Measurements from ENCODE around the gene FGF11. TPM values are rescaled to one million over a fixed set of nuclear protein-coding genes. Genes with fewer than 3 reads are reported as not detected.
"Not testable (repeated sequence)": the region's sequence is repeated elsewhere in the genome, so short reads cannot be mapped to it uniquely, and the experiment has no call there.

FGF11 gene
- total and polyA plus RNA-seq, 7 experiments from 2014 or later: 0.09 to 39.7 (median 3.3) TPM; not detected in 1

GRCh38 chr17:7469843-7470242 lies 30.5 kb downstream of the FGF11 start:
- intact Hi-C loops (cut with micrococcal nuclease): not testable (repeated sequence)

DNA sequence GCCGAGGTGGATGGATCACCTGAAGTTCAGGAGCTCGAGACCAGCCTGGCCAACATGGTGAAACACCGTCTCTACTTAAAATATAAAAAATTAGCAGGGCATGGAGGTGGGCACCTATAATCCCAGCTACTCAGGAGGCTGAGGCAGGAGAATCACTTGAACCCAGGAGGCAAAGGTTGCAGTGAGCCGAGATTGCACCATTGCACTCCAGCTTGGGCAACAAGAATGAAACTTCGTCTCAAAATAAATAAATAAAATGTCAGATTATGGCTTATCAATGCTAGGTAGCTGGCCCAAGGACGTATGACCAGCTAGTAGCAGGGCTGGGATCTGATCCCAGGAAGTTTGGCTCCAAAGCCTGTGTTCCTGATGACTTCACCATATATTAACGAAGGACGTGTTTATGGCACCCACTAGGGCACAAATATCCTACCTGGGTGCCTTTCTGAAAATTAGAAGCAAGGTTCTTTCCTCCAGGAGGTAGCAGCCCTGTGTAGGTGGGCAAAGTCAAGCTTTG lies 31.2 kb downstream of the FGF11 start:
- H3K4me3 Mint-ChIP-seq; H3K27ac ChIP-seq (ENCODE audit: low read depth, low read length); DNase-seq; H3K36me3 Mint-ChIP-seq; ATAC-seq; H3K9me3 ChIP-seq (ENCODE audit: control insufficient read depth in 2 of 3, low read length in 3 of 3); intact Hi-C loops (cut with micrococcal nuclease); H3K4me3 ChIP-seq (ENCODE audit: low read length); H3K9me3 Mint-ChIP-seq; H3K27me3 Mint-ChIP-seq; H3K4me1 ChIP-seq (ENCODE audit: control insufficient read depth in 2 of 2, insufficient read depth in 2 of 2, low read length in 2 of 2); H3K27me3 ChIP-seq (ENCODE audit: control insufficient read depth in 2 of 2, insufficient read depth in 2 of 2, low read length in 2 of 2): not testable (repeated sequence)
- ChIA-PET POLR2A (interaction anchor here (1.3 to 12.3 kb wide), 5 partner anchors 9 to 33 kb away, joined by 3 to 199 read pairs (median 15); partner anchors contain the start of genes POLR2A and ZBTB4), CTCF (interaction anchor here (1.4 kb wide), 1 partner anchor 34 kb away, joined by 3 read pairs; no protein-coding TSS in a partner anchor)
- H3K36me3 ChIP-seq (ENCODE audit: control insufficient read depth in 2 of 3, insufficient read depth in 3 of 3, low read length in 3 of 3): peaks cover 0 to 31% (median 8%) of the 10 kb centered on the region in 3 experiments
- Mint-ChIP-seq H3K27ac (peak overlapping the region in 1 of 9 donors; percentile 54), H3K4me1 (peaks cover 12 to 53% (median 29%) of the 10 kb centered on the region in 7 donors)

More at GRCh38 chr17:7469843-7470242, 30.5 kb downstream of the FGF11 start:
- H3K27me3 Mint-ChIP-seq; H3K27me3 ChIP-seq (ENCODE audit: control insufficient read depth in 2 of 2, insufficient read depth in 2 of 2, low read length in 2 of 2); H3K4me3 ChIP-seq (ENCODE audit: low read length); H3K9me3 ChIP-seq (ENCODE audit: control insufficient read depth in 2 of 3, low read length in 3 of 3); CTCF ChIA-PET; H3K4me3 Mint-ChIP-seq; H3K36me3 Mint-ChIP-seq; H3K9me3 Mint-ChIP-seq; H3K27ac Mint-ChIP-seq; DNase-seq; ATAC-seq; H3K27ac ChIP-seq (ENCODE audit: low read depth, low read length); H3K4me1 ChIP-seq (ENCODE audit: control insufficient read depth in 2 of 2, insufficient read depth in 2 of 2, low read length in 2 of 2): not testable (repeated sequence)
- POLR2A ChIA-PET: interaction anchor here (1.3 to 12.3 kb wide), 4 partner anchors 10 to 32 kb away, joined by 3 to 199 read pairs (median 12); partner anchors contain the start of gene ZBTB4
- H3K4me1 Mint-ChIP-seq: peaks cover 11 to 48% (median 26%) of the 10 kb centered on the region in 7 donors
- H3K36me3 ChIP-seq (ENCODE audit: control insufficient read depth in 2 of 3, insufficient read depth in 3 of 3, low read length in 3 of 3): peaks cover 0 to 33% (median 8%) of the 10 kb centered on the region in 3 experiments

DNA sequence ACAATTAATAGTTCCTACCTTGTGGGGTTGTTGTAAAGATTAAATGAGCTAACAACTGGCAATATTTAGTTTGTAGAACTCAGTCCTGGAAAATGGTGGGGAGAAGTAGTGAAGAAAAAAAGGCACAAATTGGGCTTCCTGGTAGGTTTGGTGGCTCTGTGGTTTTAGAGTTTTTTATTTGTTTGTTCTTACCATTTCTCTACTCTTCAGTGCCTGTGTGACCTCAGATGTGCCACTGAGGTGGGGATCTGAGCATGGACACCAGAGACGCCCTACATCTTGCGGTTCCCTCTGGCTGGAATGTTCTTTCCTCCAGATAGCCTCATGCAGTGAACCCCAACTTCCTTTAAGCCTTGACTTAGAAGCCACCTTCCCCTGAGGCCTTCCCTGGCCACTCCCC lies 32.4 kb downstream of the FGF11 start:
- intact Hi-C loops (cut with micrococcal nuclease): no loop called here
- peaks cover 24 to 60% (median 40%) of the 10 kb centered on the region in 7 donors for H3K4me1 Mint-ChIP-seq
- POLR2A ChIA-PET: interaction anchor here (1.1 to 12.3 kb wide), 5 partner anchors 8 to 31 kb away, joined by 3 to 199 read pairs (median 15); partner anchors contain the start of genes POLR2A, SLC35G6 and ZBTB4

DNA sequence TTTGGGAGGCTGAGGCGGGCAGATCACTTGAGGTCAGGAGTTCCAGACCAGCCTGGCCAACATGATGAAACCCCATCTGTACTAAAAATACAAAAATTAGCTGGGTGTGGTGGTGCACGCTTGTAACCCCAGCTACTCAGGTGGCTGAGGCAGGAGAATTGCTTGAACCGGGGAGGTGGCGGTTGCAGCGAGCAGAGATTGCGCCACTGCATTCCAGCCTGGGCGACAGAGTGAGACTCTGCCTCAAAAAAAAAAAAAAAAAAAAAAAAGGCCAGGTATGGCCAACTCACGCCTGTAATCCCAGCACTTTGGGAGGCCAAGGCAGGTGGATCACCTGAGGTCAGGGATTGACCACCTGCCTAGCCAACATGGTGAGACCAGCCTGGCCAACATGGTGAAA lies 35.5 kb downstream of the FGF11 start:
- ChIA-PET CTCF (interaction anchor here (3.0 kb wide), 1 partner anchor 39 kb away, joined by 14 read pairs; the partner anchor contains the start of gene TMEM102), POLR2A (interaction anchor here (1.4 to 12.3 kb wide), 4 partner anchors 8 to 41 kb away, joined by 3 to 199 read pairs (median 12); no protein-coding TSS in a partner anchor)
- ATAC-seq; H3K27ac Mint-ChIP-seq; intact Hi-C loops (cut with micrococcal nuclease); H3K27ac ChIP-seq (ENCODE audit: low read depth, low read length); H3K36me3 Mint-ChIP-seq; H3K27me3 ChIP-seq (ENCODE audit: control insufficient read depth in 2 of 2, insufficient read depth in 2 of 2, low read length in 2 of 2); H3K27me3 Mint-ChIP-seq; H3K9me3 ChIP-seq (ENCODE audit: control insufficient read depth in 2 of 3, low read length in 3 of 3); H3K36me3 ChIP-seq (ENCODE audit: control insufficient read depth in 2 of 3, insufficient read depth in 3 of 3, low read length in 3 of 3); H3K9me3 Mint-ChIP-seq; DNase-seq; H3K4me3 ChIP-seq (ENCODE audit: low read length); H3K4me3 Mint-ChIP-seq: not testable (repeated sequence)
- H3K4me1 ChIP-seq (ENCODE audit: control insufficient read depth in 2 of 2, insufficient read depth in 2 of 2, low read length in 2 of 2): peaks cover 13 to 31% of the 10 kb centered on the region in 2 donors
- peaks cover 40 to 73% (median 53%) of the 10 kb centered on the region in 7 donors for H3K4me1 Mint-ChIP-seq

More for the DNA sequence above, 32.4 kb downstream of the FGF11 start:
- DNase-seq (no peak), ATAC-seq (no peak)
- Mint-ChIP-seq H3K27ac (peak overlapping the region; percentile 36 to 83 (median 58)), H3K4me3 (peak overlapping the region in 6 of 10 donors; percentile 3 to 50 (median 9)), H3K27me3 (no peaks in the 10 kb centered on the region), H3K9me3 (peaks cover 0 to 1% (median 0%) of the 10 kb centered on the region in 11 donors), H3K36me3 (peaks cover 0 to 6% (median 0%) of the 10 kb centered on the region in 5 donors)
- Histone ChIP-seq H3K4me3 (ENCODE audit: low read length) (no peak overlapping the region), H3K27ac (ENCODE audit: low read depth, low read length) (peak overlapping the region; percentile 35), H3K36me3 (ENCODE audit: control insufficient read depth in 2 of 3, insufficient read depth in 3 of 3, low read length in 3 of 3) (peaks cover 0 to 19% (median 3%) of the 10 kb centered on the region in 3 experiments), H3K9me3 (ENCODE audit: control insufficient read depth in 2 of 3, low read length in 3 of 3) (no peaks in the 10 kb centered on the region), H3K27me3 (ENCODE audit: control insufficient read depth in 2 of 2, insufficient read depth in 2 of 2, low read length in 2 of 2) (no peaks in the 10 kb centered on the region), H3K4me1 (ENCODE audit: control insufficient read depth in 2 of 2, insufficient read depth in 2 of 2, low read length in 2 of 2) (peaks cover 0 to 15% of the 10 kb centered on the region in 2 donors)
- CTCF ChIA-PET: interaction anchor here (1.0 to 1.4 kb wide), 2 partner anchors 16 to 36 kb away, joined by 3 to 5 read pairs; no protein-coding TSS in a partner anchor

DNA sequence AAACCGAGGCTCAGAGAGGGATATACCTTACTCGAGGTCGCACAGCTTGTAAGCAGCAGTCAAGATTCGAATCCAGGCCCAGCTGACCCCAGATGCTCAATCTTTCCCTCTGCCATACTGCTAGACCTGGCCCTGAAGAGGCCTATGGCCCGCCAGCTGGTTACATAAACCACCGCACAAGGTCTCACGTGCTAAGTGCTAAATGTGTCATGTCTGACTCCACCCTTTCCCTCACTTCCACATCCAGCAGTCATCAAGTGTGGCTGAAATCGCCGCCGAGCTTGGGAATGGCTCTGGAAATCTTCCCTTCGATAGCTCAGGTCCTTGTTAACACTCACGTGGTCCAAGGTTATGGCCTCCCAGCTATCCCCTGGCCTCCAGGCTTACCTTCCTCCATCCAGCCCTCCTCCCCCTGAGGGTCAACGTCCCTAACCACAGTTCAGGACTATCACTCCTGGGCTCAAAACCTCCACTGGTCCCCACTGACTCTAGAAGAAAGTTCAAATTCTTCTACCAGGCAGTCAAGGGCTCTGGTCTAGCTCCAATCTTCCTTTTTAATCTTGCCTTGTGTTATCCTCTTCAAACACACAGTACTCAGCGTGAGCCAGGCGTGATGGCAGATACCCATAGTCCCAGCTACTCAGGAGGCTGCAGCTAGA lies 36.6 kb downstream of the FGF11 start:
- Histone ChIP-seq H3K4me1 (ENCODE audit: control insufficient read depth in 2 of 2, insufficient read depth in 2 of 2, low read length in 2 of 2) (peaks cover 19 to 42% of the 10 kb centered on the region in 2 donors), H3K27ac (ENCODE audit: low read depth, low read length) (peak overlapping the region; percentile 100), H3K9me3 (ENCODE audit: control insufficient read depth in 2 of 3, low read length in 3 of 3) (no peaks in the 10 kb centered on the region), H3K27me3 (ENCODE audit: control insufficient read depth in 2 of 2, insufficient read depth in 2 of 2, low read length in 2 of 2) (no peaks in the 10 kb centered on the region), H3K4me3 (ENCODE audit: low read length) (no peak overlapping the region), H3K36me3 (ENCODE audit: control insufficient read depth in 2 of 3, insufficient read depth in 3 of 3, low read length in 3 of 3) (peaks cover 0 to 3% (median under 1%) of the 10 kb centered on the region in 3 experiments)
- ChIA-PET CTCF (interaction anchor here (0.7 to 3.0 kb wide), 6 partner anchors 9 to 618 kb away, joined by 3 to 14 read pairs (median 7); partner anchors contain the start of gene TMEM102), POLR2A (interaction anchor here (0.5 to 12.3 kb wide), 14 partner anchors 9 to 98 kb away, joined by 3 to 199 read pairs (median 4); partner anchors contain the start of genes POLR2A and TMEM102)
- peaks cover 0 to 1% (median 0%) of the 10 kb centered on the region in 11 donors for H3K9me3 Mint-ChIP-seq
- H3K4me3 Mint-ChIP-seq: peak overlapping the region; percentile 7 to 99 (median 92)
- no peak for ATAC-seq
- peaks cover 44 to 81% (median 58%) of the 10 kb centered on the region in 7 donors for H3K4me1 Mint-ChIP-seq
- no peak for DNase-seq
- intact Hi-C loops (cut with micrococcal nuclease): no loop called here
- peak overlapping the region in 8 of 9 donors; percentile 15 to 99 (median 94) for H3K27ac Mint-ChIP-seq
- H3K36me3 Mint-ChIP-seq: peaks cover 0 to 6% (median 0%) of the 10 kb centered on the region in 5 donors
- H3K27me3 Mint-ChIP-seq: no peaks in the 10 kb centered on the region

GRCh38 chr17:7476494-7476893 lies 37.2 kb downstream of the FGF11 start:
- peaks cover 0 to 6% (median 0%) of the 10 kb centered on the region in 5 donors for H3K36me3 Mint-ChIP-seq
- H3K36me3 ChIP-seq (ENCODE audit: control insufficient read depth in 2 of 3, insufficient read depth in 3 of 3, low read length in 3 of 3): peaks cover 0 to 3% (median 0%) of the 10 kb centered on the region in 3 experiments
- POLR2A ChIA-PET: interaction anchor here (0.5 to 12.3 kb wide), 18 partner anchors 9 to 210 kb away, joined by 3 to 199 read pairs (median 4); partner anchors contain the start of genes TMEM102, TMEM256, TNFSF12 and TP53
- intact Hi-C loops (cut with micrococcal nuclease): no loop called here
- peak overlapping the region; percentile 100 for H3K27ac ChIP-seq (ENCODE audit: low read depth, low read length)
- H3K9me3 Mint-ChIP-seq: peaks cover 0 to 1% (median 0%) of the 10 kb centered on the region in 11 donors
- CTCF ChIA-PET: interaction anchor here (0.9 to 3.0 kb wide), 6 partner anchors 9 to 617 kb away, joined by 3 to 14 read pairs (median 6); partner anchors contain the start of gene TMEM102
- H3K27me3 ChIP-seq (ENCODE audit: control insufficient read depth in 2 of 2, insufficient read depth in 2 of 2, low read length in 2 of 2): no peaks in the 10 kb centered on the region
- peak overlapping the region; percentile 7 to 99 (median 92) for H3K4me3 Mint-ChIP-seq
- no peaks in the 10 kb centered on the region for H3K9me3 ChIP-seq (ENCODE audit: control insufficient read depth in 2 of 3, low read length in 3 of 3)
- DNase-seq (no peak), ATAC-seq (no peak)
- no peaks in the 10 kb centered on the region for H3K27me3 Mint-ChIP-seq
- peaks cover 42 to 81% (median 60%) of the 10 kb centered on the region in 7 donors for H3K4me1 Mint-ChIP-seq
- H3K4me1 ChIP-seq (ENCODE audit: control insufficient read depth in 2 of 2, insufficient read depth in 2 of 2, low read length in 2 of 2): peaks cover 19 to 42% of the 10 kb centered on the region in 2 donors
- H3K4me3 ChIP-seq (ENCODE audit: low read length): no peak overlapping the region
- H3K27ac Mint-ChIP-seq: peak overlapping the region in 8 of 9 donors; percentile 90 to 99 (median 96)
